ENCODE results near the gene C1R. TPM values are rescaled to one million over a fixed set of nuclear protein-coding genes. Genes with fewer than 3 reads are reported as not detected.

The C1R gene
- total RNA-seq, 4 donors from 2014 or later: 265 to 697 (median 433) TPM

DNA sequence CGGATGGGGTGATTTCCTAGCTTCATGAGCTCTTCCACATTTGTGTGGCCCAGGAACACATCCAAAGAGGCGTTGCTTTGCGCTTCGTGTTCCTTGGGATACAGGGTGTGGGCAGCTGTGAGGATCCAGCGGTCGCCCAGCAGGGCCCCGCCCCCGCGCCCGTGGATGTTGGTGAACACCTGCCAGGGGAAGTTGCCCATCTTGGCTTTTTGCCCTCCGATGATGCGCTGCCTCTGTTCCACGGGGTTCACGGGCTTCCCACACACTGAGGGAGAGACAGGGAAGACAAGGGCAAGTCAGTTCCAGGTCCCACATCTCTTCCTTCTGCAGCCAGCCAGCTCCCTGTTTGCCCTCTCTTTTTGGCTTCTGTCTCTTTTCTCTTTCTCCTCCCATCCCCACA lies 11.2 kb downstream of the C1R start:
- TF ChIP-seq, protein P1, sequence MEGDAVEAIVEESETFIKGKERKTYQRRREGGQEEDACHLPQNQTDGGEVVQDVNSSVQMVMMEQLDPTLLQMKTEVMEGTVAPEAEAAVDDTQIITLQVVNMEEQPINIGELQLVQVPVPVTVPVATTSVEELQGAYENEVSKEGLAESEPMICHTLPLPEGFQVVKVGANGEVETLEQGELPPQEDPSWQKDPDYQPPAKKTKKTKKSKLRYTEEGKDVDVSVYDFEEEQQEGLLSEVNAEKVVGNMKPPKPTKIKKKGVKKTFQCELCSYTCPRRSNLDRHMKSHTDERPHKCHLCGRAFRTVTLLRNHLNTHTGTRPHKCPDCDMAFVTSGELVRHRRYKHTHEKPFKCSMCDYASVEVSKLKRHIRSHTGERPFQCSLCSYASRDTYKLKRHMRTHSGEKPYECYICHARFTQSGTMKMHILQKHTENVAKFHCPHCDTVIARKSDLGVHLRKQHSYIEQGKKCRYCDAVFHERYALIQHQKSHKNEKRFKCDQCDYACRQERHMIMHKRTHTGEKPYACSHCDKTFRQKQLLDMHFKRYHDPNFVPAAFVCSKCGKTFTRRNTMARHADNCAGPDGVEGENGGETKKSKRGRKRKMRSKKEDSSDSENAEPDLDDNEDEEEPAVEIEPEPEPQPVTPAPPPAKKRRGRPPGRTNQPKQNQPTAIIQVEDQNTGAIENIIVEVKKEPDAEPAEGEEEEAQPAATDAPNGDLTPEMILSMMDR (IDR thresholded peaks at IDR 0.05; ENCODE audit: low read depth): no peak

DNA sequence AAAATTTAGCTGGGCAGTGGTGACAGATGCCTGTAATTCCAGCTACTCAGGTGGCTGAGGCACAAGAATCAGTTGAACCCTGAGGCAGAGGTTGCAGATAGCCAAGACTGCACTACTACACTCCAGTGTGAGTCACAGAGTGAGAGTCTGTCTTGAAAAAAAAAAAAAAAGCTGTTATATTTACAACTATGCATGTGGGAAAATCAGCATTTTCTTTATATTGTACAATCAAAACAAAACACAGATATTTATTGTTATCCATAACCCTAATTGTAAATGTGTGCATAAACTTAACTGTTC lies 12.5 kb downstream of the C1R start:
- TF ChIP-seq, protein P1 (IDR thresholded peaks at IDR 0.05; ENCODE audit: low read depth): no peak

DNA sequence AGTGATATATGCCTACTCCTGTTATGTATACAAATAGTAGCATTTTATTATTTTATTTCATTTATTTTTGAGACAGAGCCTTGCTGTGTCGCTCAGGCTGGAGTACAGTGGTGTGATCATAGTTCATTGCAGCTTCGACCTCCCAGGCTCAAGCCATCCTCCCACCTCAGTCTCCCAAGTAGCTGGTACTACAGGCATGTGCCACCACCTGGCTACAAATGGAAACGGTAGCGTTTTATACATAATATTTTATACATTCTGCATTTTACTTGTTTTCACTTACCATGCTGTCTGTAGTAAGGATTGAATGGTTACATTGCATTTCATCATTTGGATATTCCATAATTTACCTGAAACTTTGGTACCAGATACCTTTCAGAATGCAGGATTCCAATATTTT lies 14.1 kb downstream of the C1R start:
- TF ChIP-seq, protein P1 (IDR thresholded peaks at IDR 0.05; ENCODE audit: low read depth): no peak

DNA sequence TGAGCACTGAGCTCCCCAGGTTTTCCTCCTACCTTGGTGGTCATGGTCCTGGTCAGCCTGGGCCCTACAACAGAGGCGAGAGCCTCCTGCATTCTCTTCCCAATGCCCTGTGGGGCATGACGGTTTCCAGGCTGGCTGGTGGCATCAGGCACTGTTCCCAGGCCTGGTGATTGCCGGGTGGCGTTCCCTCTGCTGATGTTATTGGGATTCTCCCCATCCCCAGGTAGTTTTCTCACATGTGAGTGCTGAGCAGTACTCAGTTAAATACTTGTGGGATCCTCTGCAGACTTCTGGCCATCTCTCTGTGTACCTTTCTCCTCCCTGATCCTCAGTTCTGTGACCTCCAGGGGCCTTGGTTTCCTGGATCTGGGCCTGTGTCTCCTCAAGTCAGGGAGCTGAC lies 15.8 kb downstream of the C1R start:
- TF ChIP-seq, protein P1 (IDR thresholded peaks at IDR 0.05; ENCODE audit: low read depth): no peak

DNA sequence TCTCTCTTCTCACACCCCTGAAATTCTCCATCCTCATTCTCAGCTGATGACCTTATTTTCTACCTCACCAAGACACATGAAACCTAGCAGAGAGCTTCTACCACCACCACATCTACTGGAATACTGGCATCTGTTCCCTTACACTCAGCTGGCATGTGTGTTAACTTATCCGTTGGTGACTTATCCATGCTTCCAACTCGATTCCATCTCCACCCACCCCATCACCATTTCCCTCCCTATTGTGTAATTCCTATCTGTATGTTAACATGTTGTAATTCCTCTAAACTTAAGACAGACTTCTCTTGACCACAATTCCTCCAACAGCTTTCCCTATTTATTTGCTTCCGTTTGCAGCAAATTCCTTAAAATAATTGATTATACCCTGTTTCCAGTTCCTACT lies 16.3 kb downstream of the C1R start:
- TF ChIP-seq, protein P1 (IDR thresholded peaks at IDR 0.05; ENCODE audit: low read depth): no peak

DNA sequence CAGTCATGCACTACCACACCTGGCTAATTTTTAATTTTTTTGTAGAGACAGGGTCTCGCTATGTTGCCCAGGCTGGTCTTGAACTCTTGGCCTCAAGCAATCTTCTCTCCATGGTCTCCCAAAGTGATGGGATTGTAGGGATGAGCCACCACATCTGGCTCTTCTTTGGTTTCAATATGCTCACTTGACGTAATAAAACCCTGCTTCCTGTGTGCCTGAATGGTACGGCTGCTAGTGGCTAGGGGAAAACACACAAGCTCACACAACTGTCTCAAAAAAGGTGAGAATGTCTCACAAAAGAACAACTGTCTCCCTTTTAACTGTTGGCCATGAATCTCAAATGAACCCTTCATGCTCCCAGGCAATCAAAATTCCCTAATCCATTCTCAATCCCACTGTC lies 16.7 kb downstream of the C1R start:
- TF ChIP-seq, protein P1 (IDR thresholded peaks at IDR 0.05; ENCODE audit: low read depth): no peak

DNA sequence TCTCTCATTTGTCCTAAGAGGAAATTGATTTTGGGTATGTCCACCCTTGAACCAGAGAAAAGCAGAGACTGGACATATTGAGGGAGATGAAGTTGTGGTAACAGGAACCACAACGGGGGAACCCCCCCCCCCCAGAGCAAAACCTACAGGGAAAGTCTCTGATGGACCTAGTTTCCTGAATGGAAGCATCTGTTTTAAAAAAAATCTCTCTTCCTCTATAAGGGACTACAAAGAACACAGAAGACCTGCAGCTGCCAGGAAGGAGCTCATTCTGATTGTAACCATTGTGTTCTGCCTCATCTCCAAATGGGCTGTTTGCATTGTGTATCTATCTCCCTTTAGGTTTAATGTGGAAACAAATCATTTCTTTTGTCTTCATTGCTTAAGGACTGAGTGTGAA lies 18.3 kb downstream of the C1R start:
- TF ChIP-seq, protein P1 (IDR thresholded peaks at IDR 0.05; ENCODE audit: low read depth): no peak

DNA sequence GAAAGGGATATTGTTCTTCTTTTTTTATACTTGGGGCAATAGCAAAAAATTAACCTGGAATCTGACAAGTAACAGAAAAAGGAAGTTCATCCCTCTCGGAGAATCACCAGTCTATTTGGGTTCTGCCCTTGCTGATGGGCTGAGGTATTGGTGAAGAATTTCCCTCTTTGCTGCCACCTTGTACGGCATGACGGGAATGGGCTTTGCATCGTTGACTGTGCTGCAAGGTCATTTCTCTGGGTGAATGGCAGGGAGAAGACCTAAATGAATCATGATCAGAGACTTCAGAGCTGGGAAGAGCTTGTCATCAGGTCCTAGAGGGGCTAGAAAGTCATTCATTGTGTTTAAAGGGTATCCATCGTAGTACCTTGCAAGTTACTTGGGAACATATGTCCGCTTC lies 19.7 kb downstream of the C1R start:
- TF ChIP-seq, protein P1 (IDR thresholded peaks at IDR 0.05; ENCODE audit: low read depth): no peak
